GM10248 (cell line): ENCODE data around the gene SNRNP35.

Experiments used
- CTCF ChIA-PET: fragments of 300-600 bp; sonication (Branson Sonifier 250); formaldehyde crosslinking; extraction: SDS; loops from one replicate; lab custom pipeline; 2021; ENCODE audit warnings: antibody characterized with exemption; lab: Yijun Ruan, JAX
- POLR2A ChIA-PET: fragments of 350-650 bp; sonication (Branson Sonifier 250); formaldehyde crosslinking; extraction: SDS; loops from one replicate; lab custom pipeline; 2020; ENCODE audit warnings: antibody characterized with exemption; lab: Yijun Ruan, JAX
- DNase-seq: peaks from one replicate; pipeline ENCODE4 v3.0.0; 2012; ENCODE audit errors: extremely low spot score
- CTCF ChIP-seq: IDR thresholded peaks from 2 replicates; pipeline ENCODE4 v1.5.1; 2012; ENCODE audit warnings: mild to moderate bottlenecking, low read depth; ENCODE audit errors: extremely low read depth, missing control alignments, control extremely low read depth

SNRNP35 gene

GRCh38 chr12:123468786-123469185 is 10.8 kb downstream of the SNRNP35 start:
- ChIA-PET CTCF (interaction anchor here (0.6 to 1.9 kb wide), 7 partner anchors 9 to 81 kb away, joined by 3 to 10 read pairs (median 3); partner anchors contain the start of gene SNRNP35), POLR2A (no interaction called here)
- peak; percentile 75 for DNase-seq
- peak; percentile 47 for TF ChIP-seq CTCF

GRCh38 chr12:123469978-123470377 is 12.0 kb downstream of the SNRNP35 start:
- TF ChIP-seq CTCF: no peak
- POLR2A ChIA-PET: no interaction called here

GRCh38 chr12:123471374-123472068 is 13.6 kb downstream of the SNRNP35 start:
- no peak for TF ChIP-seq CTCF
- ChIA-PET POLR2A (no interaction called here), CTCF (no interaction called here)
- no peak for DNase-seq

More at GRCh38 chr12:123469978-123470377, 12.0 kb downstream of the SNRNP35 start:
- DNase-seq: no peak
- CTCF ChIA-PET: interaction anchor here (0.6 to 1.5 kb wide), 3 partner anchors 24 to 45 kb away, joined by 3 read pairs; no protein-coding TSS in a partner anchor

- CTCF ChIA-PET: no interaction called here
- no peak for TF ChIP-seq CTCF
- no peak for DNase-seq
- POLR2A ChIA-PET: no interaction called here
Observed at GRCh38 chr12:123472438-123472849, 14.5 kb downstream of the SNRNP35 start.

GRCh38 chr12:123474485-123475245 is 16.7 kb downstream of the SNRNP35 start:
- no peak for TF ChIP-seq CTCF
- no peak for DNase-seq
- ChIA-PET POLR2A (no interaction called here), CTCF (interaction anchor here (0.9 to 1.0 kb wide), 2 partner anchors 9 to 205 kb away, joined by 3 read pairs; no protein-coding TSS in a partner anchor)

- ChIA-PET POLR2A (no interaction called here), CTCF (interaction anchor here (0.9 kb wide), 1 partner anchor 8 kb away, joined by 3 read pairs; no protein-coding TSS in a partner anchor)
- DNase-seq: no peak
- no peak for TF ChIP-seq CTCF
Observed at GRCh38 chr12:123475246-123475703, 17.3 kb downstream of the SNRNP35 start.
